K562 (cell line): Measurements from ENCODE around the gene ZNF750.

Source experiments
- ADNP ChIP-seq: fragments of 200-800 bp; sonication (Bioruptor generic); IDR thresholded peaks from 2 replicates; pipeline ENCODE4 v1.6.1; 2016; ENCODE audit warnings: missing genetic modification characterization, missing compliant biosample characterization
- CC2D1A ChIP-seq: fragments of 450-650 bp; IDR thresholded peaks from 2 replicates; pipeline ENCODE4 v1.6.1; 2017; ENCODE audit warnings: mild to moderate bottlenecking
- DPF2 ChIP-seq: fragments of 450-650 bp; IDR thresholded peaks from 2 replicates; pipeline ENCODE4 v1.6.1; 2016
- GABPA ChIP-seq: fragments of 200-800 bp; sonication (Bioruptor generic); conservative IDR thresholded peaks from 2 replicates; pipeline ENCODE4 v1.6.1; 2016; ENCODE audit warnings: low read depth, missing genetic modification characterization, missing compliant biosample characterization
- HNRNPL ChIP-seq: fragments of 200-400 bp; formaldehyde crosslinking; IDR thresholded peaks from 2 replicates; pipeline ENCODE4 v1.6.1; 2017; ENCODE audit warnings: low read depth, mild to moderate bottlenecking, low read length
- JUND ChIP-seq, 2 experiments: IDR thresholded peaks; 2 replicates in 1 of 2; 3 replicates in 1 of 2; pipeline ENCODE4 v1.6.1; 2011; ENCODE audit warnings: borderline replicate concordance in 2 of 2, low read depth in 2 of 2, low read length in 2 of 2, improper control_type of control experiment in 1 of 2, missing biosample characterization in 1 of 2, missing genetic modification characterization in 1 of 2, missing genetic modification reagents in 1 of 2
- RBBP5 ChIP-seq: fragments of 200-600 bp; sonication (generic); IDR thresholded peaks from 2 replicates; pipeline ENCODE4 v1.6.1; 2012; ENCODE audit warnings: borderline replicate concordance, mild to moderate bottlenecking, low read length, control low read depth, inconsistent platforms; ENCODE audit not compliant: insufficient read depth, poor library complexity, severe bottlenecking
- SP2 ChIP-seq: IDR thresholded peaks from 2 replicates; pipeline ENCODE4 v1.6.1; 2011; ENCODE audit warnings: mild to moderate bottlenecking, low read depth, low read length, moderate library complexity; ENCODE audit not compliant: poor library complexity, severe bottlenecking; ENCODE audit errors: extremely low read depth
- YY1 ChIP-seq, 3 experiments: IDR thresholded peaks; 2 replicates each; pipeline ENCODE4 v1.6.1; 2011; ENCODE audit warnings: low read length in 2 of 3, mild to moderate bottlenecking in 2 of 3, moderate library complexity in 2 of 3, borderline replicate concordance in 1 of 3, control low read depth in 1 of 3, low read depth in 1 of 3; ENCODE audit not compliant: insufficient read depth in 3 of 3, insufficient replicate concordance in 2 of 3, control insufficient read depth in 1 of 3, insufficient read length in 1 of 3; ENCODE audit errors: extremely low read depth in 1 of 3
- ZFX ChIP-seq: sonication (generic); formaldehyde crosslinking; IDR thresholded peaks from 2 replicates; pipeline ENCODE4 v1.8.0; 2022; ENCODE audit warnings: mild to moderate bottlenecking, missing genetic modification reagents, moderate library complexity
- ZNF165 ChIP-seq: fragments of 250-450 bp; sonication (Bioruptor Pico); IDR thresholded peaks from 2 replicates; pipeline ENCODE4 v1.4.0; 2020; ENCODE audit warnings: borderline replicate concordance
- TF ChIP-seq, protein P1 (sequence below): fragments of 450-650 bp; formaldehyde crosslinking; IDR thresholded peaks from 2 replicates; pipeline ENCODE4 v1.4.0; 2022; ENCODE audit warnings: missing genetic modification characterization
- TF ChIP-seq, protein P2 (sequence below), 3 experiments: IDR thresholded peaks in 2 of 3; conservative IDR thresholded peaks in 1 of 3; 2 replicates each; pipeline ENCODE4 v1.5.1; 2011 to 2012; ENCODE audit warnings: low read length in 3 of 3, mild to moderate bottlenecking in 3 of 3, control low read depth in 2 of 3, improper control_type of control experiment in 1 of 3, inconsistent platforms in 1 of 3, low read depth in 1 of 3, mixed read lengths in 1 of 3, moderate library complexity in 1 of 3; ENCODE audit not compliant: insufficient read depth in 2 of 3

DNA sequence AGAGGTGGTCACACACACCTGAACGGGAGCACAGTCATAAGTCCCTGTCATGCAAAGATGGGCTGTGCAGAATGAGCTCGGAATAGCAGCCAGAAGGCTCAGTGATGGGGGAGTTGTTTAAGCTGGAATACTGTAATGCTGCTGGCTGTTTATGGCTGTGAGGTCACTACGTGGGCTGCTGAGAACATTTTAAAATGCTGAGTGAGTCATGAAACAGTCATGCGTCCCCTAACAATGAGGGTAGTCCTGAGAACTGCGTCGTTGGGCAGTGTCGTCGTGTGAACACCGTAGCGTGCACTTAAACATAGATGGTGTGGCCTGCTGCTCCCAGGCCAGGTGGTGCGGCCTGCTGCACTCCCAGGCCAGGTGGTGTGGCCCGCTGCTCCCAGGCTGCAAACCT lies 48.3 kb downstream of the ZNF750 start:
- TF ChIP-seq JUND (IDR thresholded peaks at IDR 0.05; ENCODE audit: borderline replicate concordance, low read depth, low read length) (no peak), JUND (tag; IDR thresholded peaks at IDR 0.05; ENCODE audit: borderline replicate concordance, low read depth, low read length) (no peak), YY1 (IDR thresholded peaks at IDR 0.05; ENCODE audit: borderline replicate concordance in 1 of 3, control insufficient read depth in 1 of 3, extremely low read depth in 1 of 3, insufficient read depth in 3 of 3, insufficient read length in 1 of 3, insufficient replicate concordance in 2 of 3, low read depth in 1 of 3, low read length in 2 of 3) (no peak), ZFX (CRISPR knock-in tag) (no peak), ZNF165 (CRISPR knock-in tag) (no peak), ADNP (no peak), DPF2 (no peak), RBBP5 (no peak), GABPA (tag) (no peak), HNRNPL (no peak), CC2D1A (no peak), SP2 (no peak)
- TF ChIP-seq, protein P1, sequence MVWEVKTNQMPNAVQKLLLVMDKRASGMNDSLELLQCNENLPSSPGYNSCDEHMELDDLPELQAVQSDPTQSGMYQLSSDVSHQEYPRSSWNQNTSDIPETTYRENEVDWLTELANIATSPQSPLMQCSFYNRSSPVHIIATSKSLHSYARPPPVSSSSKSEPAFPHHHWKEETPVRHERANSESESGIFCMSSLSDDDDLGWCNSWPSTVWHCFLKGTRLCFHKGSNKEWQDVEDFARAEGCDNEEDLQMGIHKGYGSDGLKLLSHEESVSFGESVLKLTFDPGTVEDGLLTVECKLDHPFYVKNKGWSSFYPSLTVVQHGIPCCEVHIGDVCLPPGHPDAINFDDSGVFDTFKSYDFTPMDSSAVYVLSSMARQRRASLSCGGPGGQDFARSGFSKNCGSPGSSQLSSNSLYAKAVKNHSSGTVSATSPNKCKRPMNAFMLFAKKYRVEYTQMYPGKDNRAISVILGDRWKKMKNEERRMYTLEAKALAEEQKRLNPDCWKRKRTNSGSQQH (CRISPR knock-in tag), result no peak
- TF ChIP-seq, protein P2, sequence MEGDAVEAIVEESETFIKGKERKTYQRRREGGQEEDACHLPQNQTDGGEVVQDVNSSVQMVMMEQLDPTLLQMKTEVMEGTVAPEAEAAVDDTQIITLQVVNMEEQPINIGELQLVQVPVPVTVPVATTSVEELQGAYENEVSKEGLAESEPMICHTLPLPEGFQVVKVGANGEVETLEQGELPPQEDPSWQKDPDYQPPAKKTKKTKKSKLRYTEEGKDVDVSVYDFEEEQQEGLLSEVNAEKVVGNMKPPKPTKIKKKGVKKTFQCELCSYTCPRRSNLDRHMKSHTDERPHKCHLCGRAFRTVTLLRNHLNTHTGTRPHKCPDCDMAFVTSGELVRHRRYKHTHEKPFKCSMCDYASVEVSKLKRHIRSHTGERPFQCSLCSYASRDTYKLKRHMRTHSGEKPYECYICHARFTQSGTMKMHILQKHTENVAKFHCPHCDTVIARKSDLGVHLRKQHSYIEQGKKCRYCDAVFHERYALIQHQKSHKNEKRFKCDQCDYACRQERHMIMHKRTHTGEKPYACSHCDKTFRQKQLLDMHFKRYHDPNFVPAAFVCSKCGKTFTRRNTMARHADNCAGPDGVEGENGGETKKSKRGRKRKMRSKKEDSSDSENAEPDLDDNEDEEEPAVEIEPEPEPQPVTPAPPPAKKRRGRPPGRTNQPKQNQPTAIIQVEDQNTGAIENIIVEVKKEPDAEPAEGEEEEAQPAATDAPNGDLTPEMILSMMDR (IDR thresholded peaks at IDR 0.05 in 2 of 3, conservative IDR thresholded peaks at IDR 0.05 in 1 of 3; ENCODE audit: insufficient read depth in 2 of 3, low read depth in 1 of 3, low read length in 3 of 3), result no peak
